Inferior parietal cortex (tissue), 1 donor: ENCODE data around the gene CYS1.

Experiments
- DNase-seq: peaks from one replicate; pipeline ENCODE4 v3.0.0-alpha.2; 2016; ENCODE audit errors: extremely low spot score

The CYS1 gene

GRCh38 chr2:10071595-10071994, 8.6 kb downstream of the CYS1 start:
- DNase-seq = no peak

- no peak for DNase-seq
Observed at GRCh38 chr2:10071176-10071575, 9.0 kb downstream of the CYS1 start.

GRCh38 chr2:10067881-10068280, 12.3 kb downstream of the CYS1 start:
- DNase-seq = no peak

- no peak for DNase-seq
Observed at GRCh38 chr2:10067330-10067729, 12.9 kb downstream of the CYS1 start.

GRCh38 chr2:10065773-10066055, 14.5 kb downstream of the CYS1 start:
- DNase-seq = no peak

GRCh38 chr2:10064932-10065772, 15.1 kb downstream of the CYS1 start:
- DNase-seq = no peak

GRCh38 chr2:10063566-10063965, 16.6 kb downstream of the CYS1 start:
- DNase-seq = no peak

- no peak for DNase-seq
Observed at GRCh38 chr2:10062931-10063365, 17.3 kb downstream of the CYS1 start.

GRCh38 chr2:10061221-10061925, 18.8 kb downstream of the CYS1 start:
- DNase-seq = no peak

GRCh38 chr2:10059552-10060335, 20.5 kb downstream of the CYS1 start:
- DNase-seq = no peak

- DNase-seq = no peak
Observed at GRCh38 chr2:10059016-10059351, 21.2 kb downstream of the CYS1 start.

GRCh38 chr2:10058251-10059015, 21.8 kb downstream of the CYS1 start:
- DNase-seq = no peak

- no peak for DNase-seq
Observed at GRCh38 chr2:10057231-10058107, 22.7 kb downstream of the CYS1 start.

GRCh38 chr2:10056439-10056838, 23.8 kb downstream of the CYS1 start:
- no peak for DNase-seq

GRCh38 chr2:10054976-10055375, 25.2 kb downstream of the CYS1 start:
- DNase-seq = no peak

- no peak for DNase-seq
Observed at GRCh38 chr2:10054424-10054823, 25.8 kb downstream of the CYS1 start.

GRCh38 chr2:10053351-10053750, 26.9 kb downstream of the CYS1 start:
- no peak for DNase-seq

GRCh38 chr2:10052216-10052615, 28.0 kb downstream of the CYS1 start:
- DNase-seq = no peak

- peak; percentile 75 for DNase-seq
Observed at GRCh38 chr2:10048501-10049171, 31.6 kb downstream of the CYS1 start.
